Tibial artery (tissue), 4 donors: ENCODE results near the gene RAB6A.

ENCODE experiments used
- DNase-seq, 2 donors: peaks; one replicate each; pipeline ENCODE4 v3.0.0-alpha.2; 2019
- H3K27ac ChIP-seq, 2 donors: fragments of 200-600 bp; sonication (generic) in 1 of 2; 1 replicate in 1 of 2; 2 replicates in 1 of 2; pipeline ENCODE4 v1.5.1; 2018 to 2019; ENCODE audit warnings: mild to moderate bottlenecking in 1 of 2
- H3K27me3 ChIP-seq, 2 donors: fragments of 200-600 bp; sonication (generic) in 1 of 2; one replicate each; pipeline versions ENCODE4 v1.5.1 to v1.6.0; 2016 to 2019
- H3K36me3 ChIP-seq, 3 donors: fragments of 200-600 bp; sonication (generic) in 2 of 3; one replicate each; pipeline ENCODE4 v1.5.1; 2016 to 2019; ENCODE audit warnings: mild to moderate bottlenecking in 2 of 3
- H3K4me1 ChIP-seq, 4 donors: fragments of 200-600 bp; sonication (generic) in 2 of 4; 1 replicate in 3 of 4; 2 replicates in 1 of 4; pipeline ENCODE4 v1.5.1; 2016 to 2019
- H3K4me3 ChIP-seq, 2 donors: fragments of 200-600 bp; sonication (generic) in 1 of 2; 1 replicate in 1 of 2; 2 replicates in 1 of 2; pipeline ENCODE4 v1.5.1; 2018 to 2019; ENCODE audit warnings: mild to moderate bottlenecking in 2 of 2
- H3K9me3 ChIP-seq, 3 donors: fragments of 200-600 bp; sonication (generic) in 1 of 3; one replicate each; pipeline ENCODE4 v1.5.1; 2016 to 2019
- intact Hi-C: fragments of 100-400 bp; cut with DNase I; formaldehyde crosslinking; loops from one replicate; pipeline ENCODE4 v1.15.0; 2023; ENCODE audit warnings: low total_unique reads
- TF ChIP-seq, protein P1 (sequence below), 2 experiments: fragments of 200-600 bp in 1 of 2; fragments of 450-650 bp in 1 of 2; IDR thresholded peaks; one replicate each; pipeline ENCODE4 v1.5.1; 2017 to 2019; ENCODE audit warnings: antibody characterized with exemption in 2 of 2, mild to moderate bottlenecking in 1 of 2, moderate library complexity in 1 of 2

RAB6A gene

DNA sequence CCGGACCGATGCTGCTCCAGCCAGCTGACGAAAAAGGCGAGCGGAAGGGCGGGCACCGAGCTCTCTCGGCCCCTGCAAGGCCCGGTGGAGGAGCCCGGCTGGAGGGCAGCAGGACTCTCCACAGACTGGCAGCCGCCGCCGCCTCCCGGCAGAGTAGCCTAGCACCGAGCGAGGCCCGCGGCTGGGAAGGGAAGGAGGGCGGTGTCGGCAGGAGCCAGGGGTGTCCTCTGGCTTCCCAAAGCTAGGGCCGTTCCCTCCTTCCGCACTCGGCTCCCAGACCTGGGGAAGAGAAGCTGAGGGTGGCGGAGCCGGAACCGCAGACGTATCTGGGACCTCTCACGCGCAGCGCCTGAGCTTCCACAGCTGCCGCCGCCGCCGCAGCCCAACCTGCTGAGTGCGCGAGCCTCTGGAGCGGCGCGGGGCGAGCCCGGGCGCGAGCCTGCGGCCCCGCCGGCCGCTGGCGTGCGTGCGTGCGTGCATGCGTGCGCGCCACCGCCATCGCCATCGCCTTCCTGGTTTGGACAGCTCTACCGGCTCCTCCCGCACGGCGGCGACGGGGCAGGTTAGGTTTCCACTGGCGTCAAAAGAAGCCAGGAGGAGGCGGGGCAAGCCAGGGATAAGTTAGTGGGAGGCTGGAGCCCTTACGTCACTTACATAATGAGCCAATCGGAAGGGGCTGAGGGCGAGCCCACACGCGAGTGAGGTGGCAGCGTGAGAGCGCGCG is at the start of gene RAB6A:
RAB6A (minus strand) TSS at position 396 of the 724 bp plus-strand sequence. CDS start 439 bp downstream, outside the sequence.
- Histone ChIP-seq H3K9me3 (no peaks in the 10 kb centered on the region), H3K4me3 (peak within 1 kb of the TSS; percentile 88 to 90), H3K36me3 (no peaks in the 10 kb centered on the region), H3K4me1 (peaks cover 0 to 31% (median 17%) of the 10 kb centered on the region in 4 donors), H3K27me3 (peaks cover 0 to 3% of the 10 kb centered on the region in 2 donors), H3K27ac (peak within 1 kb of the TSS; percentile 96 to 97)
- peak; percentile 100 for DNase-seq
- intact Hi-C loops, result no loop called here
- TF ChIP-seq, protein P1, sequence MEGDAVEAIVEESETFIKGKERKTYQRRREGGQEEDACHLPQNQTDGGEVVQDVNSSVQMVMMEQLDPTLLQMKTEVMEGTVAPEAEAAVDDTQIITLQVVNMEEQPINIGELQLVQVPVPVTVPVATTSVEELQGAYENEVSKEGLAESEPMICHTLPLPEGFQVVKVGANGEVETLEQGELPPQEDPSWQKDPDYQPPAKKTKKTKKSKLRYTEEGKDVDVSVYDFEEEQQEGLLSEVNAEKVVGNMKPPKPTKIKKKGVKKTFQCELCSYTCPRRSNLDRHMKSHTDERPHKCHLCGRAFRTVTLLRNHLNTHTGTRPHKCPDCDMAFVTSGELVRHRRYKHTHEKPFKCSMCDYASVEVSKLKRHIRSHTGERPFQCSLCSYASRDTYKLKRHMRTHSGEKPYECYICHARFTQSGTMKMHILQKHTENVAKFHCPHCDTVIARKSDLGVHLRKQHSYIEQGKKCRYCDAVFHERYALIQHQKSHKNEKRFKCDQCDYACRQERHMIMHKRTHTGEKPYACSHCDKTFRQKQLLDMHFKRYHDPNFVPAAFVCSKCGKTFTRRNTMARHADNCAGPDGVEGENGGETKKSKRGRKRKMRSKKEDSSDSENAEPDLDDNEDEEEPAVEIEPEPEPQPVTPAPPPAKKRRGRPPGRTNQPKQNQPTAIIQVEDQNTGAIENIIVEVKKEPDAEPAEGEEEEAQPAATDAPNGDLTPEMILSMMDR (IDR thresholded peaks at IDR 0.05), result peak; percentile 23 to 66

DNA sequence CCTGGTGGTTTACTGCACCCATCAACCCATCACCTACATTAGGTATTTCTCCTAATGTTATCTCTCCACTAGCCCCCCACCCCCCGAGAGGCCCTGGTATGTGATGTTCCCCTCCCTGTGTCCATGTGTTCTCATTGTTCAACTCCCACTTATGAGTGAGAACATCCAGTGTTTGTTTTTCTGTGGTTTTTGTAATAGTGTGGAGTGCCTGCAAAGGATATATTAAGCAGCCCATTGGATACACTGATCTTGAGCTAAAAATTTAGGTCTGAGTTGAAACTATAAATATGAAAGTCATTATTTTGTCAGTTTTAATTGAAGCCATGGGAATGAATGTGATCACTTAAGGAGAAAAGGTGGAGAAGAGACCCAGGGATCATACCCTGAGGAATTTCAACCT is 49.8 kb upstream of the RAB6A start:
- Histone ChIP-seq H3K9me3 (no peaks in the 10 kb centered on the region), H3K27ac (no peak overlapping the region), H3K4me3 (no peak overlapping the region), H3K4me1 (no peaks in the 10 kb centered on the region), H3K27me3 (no peaks in the 10 kb centered on the region), H3K36me3 (peaks cover 0 to 14% (median 6%) of the 10 kb centered on the region in 3 donors)
- DNase-seq, result no peak
- TF ChIP-seq, protein P1 (IDR thresholded peaks at IDR 0.05), result no peak
- intact Hi-C loops, result no loop called here

DNA sequence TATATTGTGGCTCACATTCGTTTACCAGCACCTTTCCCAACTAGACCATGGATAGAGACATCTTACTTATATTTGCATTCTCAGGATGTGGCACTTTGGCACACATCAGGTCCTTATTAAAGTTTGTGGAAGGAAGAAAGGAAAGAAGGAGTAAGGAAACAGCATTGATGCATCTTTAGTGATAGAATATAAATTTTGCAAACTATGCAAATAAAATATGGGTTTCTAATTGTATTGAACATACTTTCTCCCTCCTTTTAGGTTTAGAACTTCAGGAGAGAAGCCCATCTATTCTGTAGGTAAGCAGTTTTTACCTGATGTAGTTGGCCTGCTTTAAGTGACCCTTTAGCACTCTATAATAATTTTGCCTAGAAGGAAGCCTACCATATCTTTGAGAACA is 47.2 kb upstream of the RAB6A start:
- Histone ChIP-seq H3K27ac (no peak overlapping the region), H3K36me3 (peaks cover 0 to 20% (median 6%) of the 10 kb centered on the region in 3 donors), H3K9me3 (no peaks in the 10 kb centered on the region), H3K4me3 (no peak overlapping the region), H3K4me1 (no peaks in the 10 kb centered on the region), H3K27me3 (no peaks in the 10 kb centered on the region)
- no peak for DNase-seq
- intact Hi-C loops, result no loop called here
- TF ChIP-seq, protein P1 (IDR thresholded peaks at IDR 0.05), result no peak

DNA sequence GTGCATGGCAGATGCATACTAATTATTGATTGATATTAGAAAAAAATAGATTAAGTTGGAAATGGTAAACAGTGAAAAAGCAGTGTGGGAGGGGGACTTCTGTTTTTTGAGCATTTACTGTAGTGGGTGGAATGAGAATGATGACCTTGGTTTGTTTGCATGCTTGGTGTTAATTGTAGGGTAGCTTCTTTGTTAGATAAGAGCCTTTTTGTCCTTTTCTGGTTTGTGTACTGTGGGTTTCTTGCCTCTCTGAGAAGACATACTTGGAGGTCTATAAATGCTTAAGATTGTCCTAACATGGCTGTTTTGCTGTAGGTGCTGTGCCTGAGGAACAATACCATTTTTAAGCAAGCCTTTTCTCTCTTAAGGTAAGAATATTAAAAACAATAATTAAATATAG is 43.8 kb upstream of the RAB6A start:
- DNase-seq, result no peak
- TF ChIP-seq, protein P1 (IDR thresholded peaks at IDR 0.05), result no peak
- Histone ChIP-seq H3K36me3 (peaks cover 0 to 20% (median 6%) of the 10 kb centered on the region in 3 donors), H3K9me3 (no peaks in the 10 kb centered on the region), H3K27me3 (no peaks in the 10 kb centered on the region), H3K4me1 (peaks cover 0 to 4% (median 0%) of the 10 kb centered on the region in 4 donors), H3K4me3 (no peak overlapping the region), H3K27ac (no peak overlapping the region)
- intact Hi-C loops, result no loop called here

DNA sequence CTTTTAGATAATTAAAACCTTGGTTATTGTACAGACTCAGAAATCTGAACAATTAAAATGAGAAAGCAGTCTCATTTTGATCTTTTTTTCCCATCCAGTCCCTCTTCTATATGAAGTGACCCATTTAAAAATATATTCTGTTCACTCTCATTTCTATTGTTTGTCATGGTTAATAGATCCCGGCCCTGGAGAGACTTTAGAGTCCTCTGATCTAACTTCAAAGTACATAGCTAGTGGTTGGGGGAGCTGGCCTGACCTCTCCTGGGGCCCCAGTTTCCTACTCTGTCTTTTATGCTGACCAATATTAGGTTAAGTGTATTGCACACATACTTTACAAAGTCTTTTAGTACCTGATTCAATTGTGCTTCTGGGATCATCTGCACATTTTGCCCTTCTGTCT is 40.3 kb upstream of the RAB6A start:
- Histone ChIP-seq H3K4me1 (peaks cover 0 to 4% (median 0%) of the 10 kb centered on the region in 4 donors), H3K27me3 (no peaks in the 10 kb centered on the region), H3K36me3 (peaks cover 0 to 17% (median 11%) of the 10 kb centered on the region in 3 donors), H3K9me3 (no peaks in the 10 kb centered on the region), H3K4me3 (no peak overlapping the region), H3K27ac (peak overlapping the region; percentile 28 to 32)
- no peak for DNase-seq
- TF ChIP-seq, protein P1 (IDR thresholded peaks at IDR 0.05), result no peak
- intact Hi-C loops, result no loop called here
